K562 (cell line): ENCODE results near the gene SEPHS2. TPM values are rescaled to one million over a fixed set of nuclear protein-coding genes. Genes with fewer than 3 reads are reported as not detected.

Source experiments
- ATAC-seq: fragments of 200-7000 bp; cut with Tn5 transposase; 3 replicates; pipeline ENCODE4 v1.9.1; 2020; ENCODE audit warnings: moderate library complexity
- BruUV-seq: library from RNA; stranded (reverse); fragments of 400-500 nt; replicated peaks from 2 replicates; lab custom pipeline; 2021; lab: Mats Ljungman, UMichigan
- CTCF ChIA-PET: fragments of 300-600 bp; formaldehyde crosslinking; extraction: SDS; loops from one replicate; lab custom pipeline; 2021; ENCODE audit warnings: low intra/inter-chr PET ratio; lab: Yijun Ruan, JAX
- POLR2A ChIA-PET: fragments of 300-600, 350-650 bp; sonication (Branson Sonifier 250); formaldehyde crosslinking; extraction: SDS; loops from one replicate; lab custom pipeline; 2021; ENCODE audit warnings: antibody characterized with exemption, inconsistent platforms; lab: Yijun Ruan, JAX
- DNase-seq, 4 experiments: peaks; one replicate each; pipeline versions ENCODE4 v3.0.0 to v3.0.0-alpha.2; 2011 to 2018; ENCODE audit warnings: low spot score in 3 of 4, mixed read lengths in 3 of 4; ENCODE audit errors: extremely low read depth in 1 of 4
- FAIRE-seq: peaks from 2 replicates; lab custom pipeline; 2011; peaks lifted over from hg19 to GRCh38; lab: Jason Lieb, UNC
- H2AFZ ChIP-seq: 2 replicates; pipeline ENCODE4 v1.6.0; 2011; ENCODE audit warnings: low read depth, low read length, control low read depth, inconsistent platforms
- H3K27ac ChIP-seq: fragments of 200-600 bp; 3 replicates; pipeline ENCODE4 v1.8.0; 2011; ENCODE audit warnings: low read depth, mild to moderate bottlenecking, control low read depth, inconsistent platforms, low read length, moderate library complexity, mixed read lengths; ENCODE audit errors: extremely low read depth
- H3K27me3 ChIP-seq, 2 experiments: fragments of 300-600 bp in 1 of 2; 2 replicates in 1 of 2; 3 replicates in 1 of 2; pipeline versions ENCODE4 v1.6.0 to v1.8.0; 2011; ENCODE audit warnings: inconsistent platforms in 2 of 2, low read length in 2 of 2, mild to moderate bottlenecking in 1 of 2, mixed read lengths in 1 of 2, moderate library complexity in 1 of 2; ENCODE audit not compliant: control insufficient read depth in 2 of 2, insufficient read depth in 2 of 2
- H3K36me3 ChIP-seq: fragments of 300-600 bp; 3 replicates; pipeline ENCODE4 v1.8.0; 2011; ENCODE audit warnings: mild to moderate bottlenecking, low read length, inconsistent platforms; ENCODE audit not compliant: control insufficient read depth, insufficient read depth
- H3K4me1 ChIP-seq, 2 experiments: fragments of 200-600 bp in 1 of 2; replicated peaks in 1 of 2; 2 replicates in 1 of 2; 3 replicates in 1 of 2; pipeline versions ENCODE4 v1.5.1 to v1.8.0; 2011; ENCODE audit warnings: inconsistent platforms in 2 of 2, low read length in 2 of 2, mild to moderate bottlenecking in 1 of 2, mixed read lengths in 1 of 2, moderate library complexity in 1 of 2; ENCODE audit not compliant: control insufficient read depth in 2 of 2, insufficient read depth in 2 of 2
- H3K4me2 ChIP-seq: 2 replicates; pipeline ENCODE4 v1.6.1; 2011; ENCODE audit warnings: low read length, control low read depth, inconsistent platforms, mixed read lengths; ENCODE audit not compliant: insufficient read depth
- H3K4me3 ChIP-seq: fragments of 200-600 bp; sonication (generic), shearing (Covaris generic); 2 replicates; pipeline ENCODE4 v1.5.1; 2016; ENCODE audit warnings: control low read depth, inconsistent platforms
- H3K79me2 ChIP-seq: fragments of 200-600 bp; 3 replicates; pipeline ENCODE4 v1.8.0; 2011; ENCODE audit warnings: low read length, inconsistent platforms; ENCODE audit not compliant: control insufficient read depth, insufficient read depth
- H3K9ac ChIP-seq, 2 experiments: 2 replicates each; pipeline versions ENCODE4 v1.6.0 to v1.6.1; 2011; ENCODE audit warnings: low read depth in 2 of 2, low read length in 2 of 2, control low read depth in 1 of 2, inconsistent platforms in 1 of 2, mild to moderate bottlenecking in 1 of 2, mixed read lengths in 1 of 2; ENCODE audit not compliant: insufficient read depth in 1 of 2
- H3K9me1 ChIP-seq: one replicate; pipeline ENCODE4 v1.6.0; 2011; ENCODE audit warnings: inconsistent platforms, mild to moderate bottlenecking, low read length, moderate library complexity; ENCODE audit not compliant: control insufficient read depth, insufficient read depth
- H3K9me3 ChIP-seq: replicated peaks from 2 replicates; pipeline ENCODE4 v1.5.1; 2011; ENCODE audit warnings: low read depth, low read length, inconsistent platforms; ENCODE audit not compliant: control insufficient read depth, insufficient read depth
- H4K20me1 ChIP-seq: replicated peaks from 2 replicates; pipeline ENCODE4 v1.6.1; 2011; ENCODE audit warnings: low read length, inconsistent platforms, mixed read lengths; ENCODE audit not compliant: control insufficient read depth, insufficient read depth
- ATF2 ChIP-seq: sonication (generic); formaldehyde crosslinking; IDR thresholded peaks from 2 replicates; pipeline ENCODE4 v1.8.1; 2022; ENCODE audit warnings: missing genetic modification reagents
- BCOR ChIP-seq: fragments of 450-650 bp; IDR thresholded peaks from 2 replicates; pipeline ENCODE4 v1.6.1; 2016
- CHD2 ChIP-seq: IDR thresholded peaks from 2 replicates; pipeline ENCODE4 v1.6.1; 2011; ENCODE audit warnings: low read depth, low read length
- CREBBP ChIP-seq: IDR thresholded peaks from one replicate; pipeline ENCODE4 v1.6.1; 2012; ENCODE audit warnings: low read depth, mild to moderate bottlenecking, control low read depth, inconsistent platforms, low read length
- KLF1 ChIP-seq: fragments of 450-650 bp; IDR thresholded peaks from 2 replicates; pipeline ENCODE4 v1.6.1; 2016; ENCODE audit warnings: missing genetic modification characterization, missing compliant biosample characterization
- MAFG ChIP-seq: fragments of 450-650 bp; conservative IDR thresholded peaks from 2 replicates; pipeline ENCODE4 v1.6.1; 2016; ENCODE audit warnings: missing genetic modification characterization, missing compliant biosample characterization
- MYNN ChIP-seq, 2 experiments: sonication (generic); formaldehyde crosslinking in 1 of 2; IDR thresholded peaks; 2 replicates each; pipeline versions ENCODE4 v1.5.0 to v1.6.1; 2016 to 2020; ENCODE audit warnings: antibody characterized with exemption in 1 of 2, missing genetic modification reagents in 1 of 2
- RB1 ChIP-seq: fragments of 450-650 bp; IDR thresholded peaks from 2 replicates; pipeline ENCODE4 v1.6.1; 2017; ENCODE audit warnings: low read depth, mild to moderate bottlenecking
- RBBP5 ChIP-seq: fragments of 200-600 bp; sonication (generic); IDR thresholded peaks from 2 replicates; pipeline ENCODE4 v1.6.1; 2012; ENCODE audit warnings: borderline replicate concordance, mild to moderate bottlenecking, low read length, control low read depth, inconsistent platforms; ENCODE audit not compliant: insufficient read depth, poor library complexity, severe bottlenecking
- RFX5 ChIP-seq: IDR thresholded peaks from 2 replicates; pipeline ENCODE4 v1.6.1; 2011; ENCODE audit warnings: low read depth, mild to moderate bottlenecking, improper control_type of control experiment, low read length
- SMAD3 ChIP-seq: fragments of 450-650 bp; formaldehyde crosslinking; conservative IDR thresholded peaks from 2 replicates; pipeline ENCODE4 v1.4.0; 2020; ENCODE audit warnings: mild to moderate bottlenecking
- SMARCB1 ChIP-seq: IDR thresholded peaks from 2 replicates; pipeline ENCODE4 v1.6.1; 2011; ENCODE audit warnings: improper control_type of control experiment, low read depth; ENCODE audit not compliant: insufficient read length
- SNRNP70 ChIP-seq: fragments of 200-400 bp; formaldehyde crosslinking; optimal IDR thresholded peaks from 2 replicates; pipeline ENCODE3; 2017; ENCODE audit warnings: low read depth, low read length
- ZBTB7A ChIP-seq: IDR thresholded peaks from 2 replicates; pipeline ENCODE4 v1.6.1; 2011; ENCODE audit warnings: low read depth, mild to moderate bottlenecking, low read length, moderate library complexity, borderline replicate concordance; ENCODE audit not compliant: control insufficient read depth
- ZNF239 ChIP-seq: fragments of 250-450 bp; sonication (Bioruptor Pico); IDR thresholded peaks from 2 replicates; pipeline ENCODE4 v1.4.0; 2020; ENCODE audit warnings: mild to moderate bottlenecking
- ZNF436 ChIP-seq: fragments of 250-450, 450-650 bp; sonication (Bioruptor Pico); formaldehyde crosslinking; IDR thresholded peaks from 2 replicates; pipeline ENCODE4 v1.7.0; 2020; ENCODE audit warnings: mild to moderate bottlenecking
- ZNF449 ChIP-seq: fragments of 250-450 bp; sonication (Bioruptor Pico); IDR thresholded peaks from 2 replicates; pipeline ENCODE4 v1.8.0; 2022; ENCODE audit warnings: moderate library complexity, mild to moderate bottlenecking, inconsistent platforms
- WGBS: fragments of 100-300 bp; shearing (Covaris generic); methylation state at CpG from one replicate; pipeline ENCODE4 v1.1.6; 2016; ENCODE audit warnings: low coverage, mixed read lengths; ENCODE audit not compliant: insufficient coverage; ENCODE audit errors: missing lambda C conversion rate; 5-methylcytosine and 5-hydroxymethylcytosine counted together
- in situ Hi-C: fragments of 300-500 bp; cut with MboI; formaldehyde crosslinking; loops from 4 replicates; pipeline ENCODE4 v1.15.0; 2018; ENCODE audit warnings: inconsistent platforms, mixed read lengths
- intact Hi-C: fragments of 100-400 bp; cut with micrococcal nuclease; formaldehyde crosslinking; loops from 2 replicates; pipeline ENCODE4 v1.14.2; 2022
- polyA plus RNA-seq, 8 experiments: library from polyadenylated mRNA; depleted of rRNA in 4 of 8; stranded (reverse) in 5 of 8; unstranded in 3 of 8; fragments of >200 nt; fragmentation: Nextera tagmentation in 2 of 8; fragmentation: Illumina TruSeq in 1 of 8; extraction: Ambion mirVana in 2 of 8; extraction: Trizol in 1 of 8; gene quantifications; 2 replicates each; pipeline versions ENCODE4 v1.2.1 to v1.2.3, GENCODE V29; 2011 to 2014; ENCODE audit warnings: inconsistent platforms in 1 of 8, missing spikeins in 1 of 8
- total RNA-seq, 7 experiments: library from RNA; depleted of rRNA in 6 of 7; stranded (reverse); fragments of >200 nt in 6 of 7; fragmentation: Illumina TruSeq in 2 of 7; extraction: Trizol in 2 of 7; gene quantifications; 2 replicates each; pipeline versions ENCODE4 v1.2.1 to v1.2.3, GENCODE V29; 2011 to 2021; ENCODE audit warnings: low replicate concordance in 1 of 7

The SEPHS2 gene
- total and polyA plus RNA-seq, 9 of the 15 experiments (the other 6 are each of a cell fraction or from before 2014, with no cell fraction given) = 20.9 to 90.6 (median 43.4) TPM

DNA sequence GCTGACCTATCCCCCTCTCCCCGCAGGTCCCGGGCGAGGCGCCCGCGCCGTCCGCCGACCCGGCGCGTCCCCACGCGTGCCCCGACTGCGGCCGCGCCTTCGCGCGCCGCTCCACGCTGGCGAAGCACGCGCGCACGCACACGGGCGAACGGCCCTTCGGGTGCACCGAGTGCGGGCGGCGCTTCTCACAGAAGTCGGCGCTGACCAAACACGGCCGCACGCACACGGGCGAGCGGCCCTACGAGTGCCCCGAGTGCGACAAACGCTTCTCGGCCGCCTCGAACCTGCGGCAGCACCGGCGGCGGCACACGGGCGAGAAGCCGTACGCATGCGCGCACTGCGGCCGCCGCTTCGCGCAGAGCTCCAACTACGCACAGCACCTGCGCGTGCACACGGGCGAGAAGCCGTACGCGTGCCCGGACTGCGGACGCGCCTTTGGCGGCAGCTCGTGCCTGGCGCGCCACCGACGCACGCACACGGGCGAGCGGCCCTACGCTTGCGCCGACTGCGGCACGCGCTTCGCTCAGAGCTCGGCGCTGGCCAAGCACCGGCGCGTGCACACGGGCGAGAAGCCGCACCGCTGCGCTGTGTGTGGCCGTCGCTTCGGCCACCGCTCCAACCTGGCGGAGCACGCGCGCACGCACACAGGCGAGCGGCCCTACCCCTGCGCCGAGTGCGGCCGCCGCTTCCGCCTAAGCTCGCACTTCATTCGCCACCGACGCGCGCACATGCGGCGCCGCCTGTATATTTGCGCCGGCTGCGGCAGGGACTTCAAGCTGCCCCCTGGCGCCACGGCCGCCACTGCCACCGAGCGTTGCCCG lies 27.9 kb downstream of the SEPHS2 start (continued):
- TF ChIP-seq ATF2 (CRISPR knock-in tag) = no peak

DNA sequence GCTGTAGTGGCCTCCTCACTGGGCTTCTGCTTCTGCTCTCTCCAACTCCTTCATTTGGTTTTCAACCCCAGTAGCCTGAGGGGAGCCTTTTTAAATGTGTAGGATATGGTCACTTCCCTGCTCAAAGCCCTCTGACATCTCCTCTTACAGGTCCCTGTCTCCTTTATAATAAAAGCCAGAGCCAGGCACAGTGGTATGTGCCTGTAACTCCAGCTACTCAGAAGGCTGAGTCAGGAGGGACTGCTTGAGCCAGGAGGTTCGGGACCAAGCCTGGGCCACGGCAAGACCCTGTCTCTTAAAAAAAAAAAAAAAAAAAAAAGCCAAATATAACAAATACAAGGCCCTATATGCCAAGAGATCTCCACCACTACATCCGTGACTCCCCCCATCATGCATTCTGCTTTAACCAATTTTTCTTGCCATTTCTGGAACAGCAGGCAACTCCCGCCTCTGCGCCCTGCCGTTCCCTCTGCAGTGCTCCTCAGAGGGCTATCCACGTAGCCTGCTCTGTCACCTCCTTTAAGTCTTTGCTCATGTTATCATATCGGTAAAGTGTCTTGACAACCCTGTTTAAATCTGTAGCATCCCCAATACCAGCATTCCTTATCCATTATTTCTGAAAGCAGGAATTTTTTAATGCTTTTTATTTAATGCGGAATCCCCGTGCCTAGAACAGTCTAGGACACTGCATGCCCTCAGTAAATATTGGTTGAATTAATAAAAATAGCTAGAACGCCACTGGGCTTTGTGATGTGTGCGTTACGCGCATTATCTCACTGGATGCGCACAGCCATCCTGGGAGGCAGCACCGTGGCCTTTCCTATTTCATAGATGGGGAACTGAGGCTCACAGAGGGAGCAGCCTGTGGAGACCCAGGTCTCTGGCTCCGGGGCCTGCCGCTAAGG lies 28.8 kb downstream of the SEPHS2 start:
- no peak overlapping the region for H3K4me3 ChIP-seq
- ChIA-PET CTCF (no interaction called here), POLR2A (interaction anchor here (1.1 kb wide), 1 partner anchor 224 kb away, joined by 3 read pairs; no protein-coding TSS in a partner anchor)
- H3K27me3 ChIP-seq = no peaks in the 10 kb centered on the region
- no peaks in the 10 kb centered on the region for H3K4me1 ChIP-seq
- no peaks in the 10 kb centered on the region for H4K20me1 ChIP-seq
- H3K79me2 ChIP-seq = peaks cover 17% of the 10 kb centered on the region; the same call in 2 of the 3 replicates
- WGBS = 90% methylated on average over 17 of the region's 18 CpGs
- H3K9ac ChIP-seq = no peak overlapping the region
- ATAC-seq (no peak; the same call in 2 of the 3 replicates), FAIRE-seq (no peak), DNase-seq (no peak)
- BruUV-seq = no TSS peak
- H2AFZ ChIP-seq = no peak overlapping the region
- no peak overlapping the region for H3K4me2 ChIP-seq
- no peaks in the 10 kb centered on the region for H3K9me3 ChIP-seq
- H3K27ac ChIP-seq = no peak overlapping the region
- H3K36me3 ChIP-seq = peaks cover 73% of the 10 kb centered on the region
- no peaks in the 10 kb centered on the region for H3K9me1 ChIP-seq
- intact Hi-C loops (no loop called here), in situ Hi-C loops (no loop called here)
- TF ChIP-seq RFX5 (no peak), CREBBP (no peak), SMARCB1 (no peak), ZNF239 (CRISPR knock-in tag) (no peak), RB1 (no peak), ZNF436 (CRISPR knock-in tag) (no peak), KLF1 (tag) (no peak), RBBP5 (no peak), MYNN (IDR thresholded peaks at IDR 0.05) (no peak), MYNN (CRISPR knock-in tag; IDR thresholded peaks at IDR 0.05) (no peak), MAFG (no peak), SNRNP70 (no peak), SMAD3 (no peak), CHD2 (no peak), BCOR (no peak), ZNF449 (CRISPR knock-in tag) (no peak), ZBTB7A (no peak)
